Esophagus muscularis mucosa (tissue), 4 donors: Measurements from ENCODE around the gene WDR64. TPM values are rescaled to one million over a fixed set of nuclear protein-coding genes. Genes with fewer than 3 reads are reported as not detected.

Experiments
- DNase-seq: peaks from one replicate; pipeline ENCODE4 v3.0.0-alpha.2; 2017; ENCODE audit errors: extremely low spot score
- H3K27ac ChIP-seq, 4 donors: fragments of 200-600 bp; sonication (generic); replicated peaks in 1 of 4; 1 replicate in 3 of 4; 2 replicates in 1 of 4; pipeline ENCODE4 v1.5.1; 2016 to 2019; ENCODE audit warnings: mild to moderate bottlenecking in 1 of 4
- H3K27me3 ChIP-seq, 4 donors: fragments of 200-600 bp; sonication (generic); one replicate each; pipeline versions ENCODE4 v1.5.1 to v1.6.0; 2016 to 2019
- H3K36me3 ChIP-seq, 4 donors: fragments of 200-600 bp; sonication (generic); one replicate each; pipeline ENCODE4 v1.5.1; 2016 to 2019
- H3K4me1 ChIP-seq, 4 donors: fragments of 200-600 bp; sonication (generic); one replicate each; pipeline ENCODE4 v1.5.1; 2016 to 2019
- H3K4me3 ChIP-seq, 4 donors: fragments of 200-600 bp; sonication (generic); 1 replicate in 2 of 4; 2 replicates in 2 of 4; pipeline ENCODE4 v1.5.1; 2016 to 2019; ENCODE audit warnings: mild to moderate bottlenecking in 4 of 4, moderate library complexity in 1 of 4
- H3K9me3 ChIP-seq, 4 donors: fragments of 200-600 bp; sonication (generic); 1 replicate in 3 of 4; 2 replicates in 1 of 4; pipeline ENCODE4 v1.5.1; 2016 to 2019
- EP300 ChIP-seq: sonication (generic); formaldehyde crosslinking; IDR thresholded peaks from one replicate; pipeline ENCODE4 v1.6.1; 2017; ENCODE audit warnings: antibody characterized with exemption
- POLR2A ChIP-seq: fragments of 450-650 bp; IDR thresholded peaks from one replicate; pipeline ENCODE4 v1.6.1; 2017; ENCODE audit warnings: antibody characterized with exemption, moderate library complexity, mild to moderate bottlenecking, low read depth
- POLR2AphosphoS5 ChIP-seq, 2 donors: sonication (generic); formaldehyde crosslinking; IDR thresholded peaks; one replicate each; pipeline ENCODE4 v1.6.1; 2017; ENCODE audit warnings: antibody characterized with exemption in 2 of 2
- WGBS: methylation state at CpG from one replicate; pipeline ENCODE4 v1.1.5; 2018; 5-methylcytosine and 5-hydroxymethylcytosine counted together
- intact Hi-C: fragments of 100-400 bp; cut with DNase I; formaldehyde crosslinking; loops from one replicate; pipeline ENCODE4 v1.15.1; 2023
- total RNA-seq, 4 donors: library from RNA; depleted of rRNA; stranded (reverse); fragments of >200 nt; gene quantifications; one replicate each; pipeline versions ENCODE4 v1.1.0 to v1.2.1, GENCODE V29; 2016
- TF ChIP-seq, protein P1 (sequence below), 3 experiments: fragments of 200-600 bp in 2 of 3; fragments of 450-650 bp in 1 of 3; sonication (generic) in 2 of 3; IDR thresholded peaks; one replicate each; pipeline ENCODE4 v1.5.1; 2017 to 2019; ENCODE audit warnings: antibody characterized with exemption in 3 of 3, mild to moderate bottlenecking in 2 of 3, moderate library complexity in 1 of 3

Gene WDR64
- total RNA-seq, 4 donors from 2014 or later: not detected

DNA sequence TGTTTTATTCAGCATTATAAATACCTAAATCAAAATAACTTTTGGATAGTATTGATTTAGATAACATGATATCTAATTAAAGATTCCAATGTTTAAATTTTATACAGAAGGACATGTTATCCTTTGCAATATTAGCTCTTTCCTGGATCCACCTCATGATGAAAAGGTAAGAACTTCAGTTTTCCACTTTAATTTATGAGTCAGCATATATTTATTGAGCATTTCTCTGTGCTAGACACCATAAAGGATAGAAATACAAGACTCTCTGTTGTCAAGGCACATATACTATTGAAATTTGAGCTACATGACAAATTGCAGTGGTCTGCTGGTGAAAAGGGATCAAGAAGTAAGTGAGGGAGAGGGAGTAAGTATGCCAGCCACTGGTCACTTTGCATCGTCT is 127.8 kb downstream of the WDR64 start:
- intact Hi-C loops: no loop called here
- Histone ChIP-seq H3K4me3 (no peak overlapping the region), H3K4me1 (no peaks in the 10 kb centered on the region), H3K27ac (no peak overlapping the region), H3K36me3 (no peaks in the 10 kb centered on the region), H3K9me3 (no peaks in the 10 kb centered on the region), H3K27me3 (no peaks in the 10 kb centered on the region)
- WGBS: 83% methylated on average over 1 of the region's 1 CpG
- TF ChIP-seq POLR2A (no peak), POLR2AphosphoS5 (IDR thresholded peaks at IDR 0.05) (no peak), EP300 (no peak)
- TF ChIP-seq, protein P1, sequence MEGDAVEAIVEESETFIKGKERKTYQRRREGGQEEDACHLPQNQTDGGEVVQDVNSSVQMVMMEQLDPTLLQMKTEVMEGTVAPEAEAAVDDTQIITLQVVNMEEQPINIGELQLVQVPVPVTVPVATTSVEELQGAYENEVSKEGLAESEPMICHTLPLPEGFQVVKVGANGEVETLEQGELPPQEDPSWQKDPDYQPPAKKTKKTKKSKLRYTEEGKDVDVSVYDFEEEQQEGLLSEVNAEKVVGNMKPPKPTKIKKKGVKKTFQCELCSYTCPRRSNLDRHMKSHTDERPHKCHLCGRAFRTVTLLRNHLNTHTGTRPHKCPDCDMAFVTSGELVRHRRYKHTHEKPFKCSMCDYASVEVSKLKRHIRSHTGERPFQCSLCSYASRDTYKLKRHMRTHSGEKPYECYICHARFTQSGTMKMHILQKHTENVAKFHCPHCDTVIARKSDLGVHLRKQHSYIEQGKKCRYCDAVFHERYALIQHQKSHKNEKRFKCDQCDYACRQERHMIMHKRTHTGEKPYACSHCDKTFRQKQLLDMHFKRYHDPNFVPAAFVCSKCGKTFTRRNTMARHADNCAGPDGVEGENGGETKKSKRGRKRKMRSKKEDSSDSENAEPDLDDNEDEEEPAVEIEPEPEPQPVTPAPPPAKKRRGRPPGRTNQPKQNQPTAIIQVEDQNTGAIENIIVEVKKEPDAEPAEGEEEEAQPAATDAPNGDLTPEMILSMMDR (IDR thresholded peaks at IDR 0.05): no peak
- DNase-seq: no peak

DNA sequence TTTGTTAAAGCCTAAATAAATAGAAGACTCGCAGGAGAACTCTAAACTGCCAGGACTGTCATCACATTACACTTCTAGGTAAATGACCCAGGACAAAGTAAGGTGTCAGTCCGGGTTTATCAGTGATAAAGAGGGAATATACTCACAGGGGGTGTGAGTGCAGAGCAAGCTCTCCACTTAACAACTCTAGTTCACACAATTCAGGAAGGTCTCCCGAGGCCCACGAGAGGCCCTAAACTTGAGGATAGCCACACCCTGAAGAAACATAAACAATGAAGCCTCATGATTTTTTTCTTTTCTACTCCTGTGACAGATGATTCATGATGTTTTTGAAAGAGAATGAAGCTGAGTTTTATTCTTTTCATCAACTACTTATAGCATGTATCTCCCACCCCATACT is 130.3 kb downstream of the WDR64 start:
- intact Hi-C loops: no loop called here
- TF ChIP-seq, protein P1 (IDR thresholded peaks at IDR 0.05): no peak
- TF ChIP-seq EP300 (no peak), POLR2A (no peak), POLR2AphosphoS5 (IDR thresholded peaks at IDR 0.05) (no peak)
- Histone ChIP-seq H3K36me3 (no peaks in the 10 kb centered on the region), H3K27ac (no peak overlapping the region), H3K4me1 (no peaks in the 10 kb centered on the region), H3K4me3 (no peak overlapping the region), H3K27me3 (no peaks in the 10 kb centered on the region), H3K9me3 (no peaks in the 10 kb centered on the region)
- 45% methylated on average over 4 of the region's 4 CpGs for WGBS
- no peak for DNase-seq

DNA sequence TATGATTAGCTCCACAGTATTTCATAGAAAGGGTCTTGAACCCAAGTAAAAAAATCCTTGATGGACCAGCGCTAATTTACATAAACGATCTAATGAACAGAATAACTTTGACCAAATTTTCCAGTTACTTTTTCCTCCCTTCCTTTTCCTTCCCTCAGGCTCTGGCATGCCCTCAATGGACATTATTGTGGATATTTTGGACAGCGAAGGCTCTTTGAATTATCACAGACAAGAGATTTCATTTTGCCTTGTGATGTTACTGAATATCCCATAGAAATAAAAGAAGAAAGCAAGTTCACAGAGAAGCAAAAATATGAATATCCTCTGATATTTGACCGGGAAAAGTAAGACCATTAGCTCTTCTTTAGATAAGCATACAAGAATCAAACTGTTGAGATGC is 135.6 kb downstream of the WDR64 start:
- no peaks in the 10 kb centered on the region for H3K4me1 ChIP-seq
- intact Hi-C loops: no loop called here
- no peak for DNase-seq
- no peaks in the 10 kb centered on the region for H3K36me3 ChIP-seq
- no peak overlapping the region for H3K4me3 ChIP-seq
- 92% methylated on average over 4 of the region's 4 CpGs for WGBS
- no peaks in the 10 kb centered on the region for H3K9me3 ChIP-seq
- TF ChIP-seq, protein P1 (IDR thresholded peaks at IDR 0.05): no peak
- TF ChIP-seq POLR2A (no peak), EP300 (no peak), POLR2AphosphoS5 (IDR thresholded peaks at IDR 0.05) (no peak)
- H3K27me3 ChIP-seq: no peaks in the 10 kb centered on the region
- no peak overlapping the region for H3K27ac ChIP-seq

DNA sequence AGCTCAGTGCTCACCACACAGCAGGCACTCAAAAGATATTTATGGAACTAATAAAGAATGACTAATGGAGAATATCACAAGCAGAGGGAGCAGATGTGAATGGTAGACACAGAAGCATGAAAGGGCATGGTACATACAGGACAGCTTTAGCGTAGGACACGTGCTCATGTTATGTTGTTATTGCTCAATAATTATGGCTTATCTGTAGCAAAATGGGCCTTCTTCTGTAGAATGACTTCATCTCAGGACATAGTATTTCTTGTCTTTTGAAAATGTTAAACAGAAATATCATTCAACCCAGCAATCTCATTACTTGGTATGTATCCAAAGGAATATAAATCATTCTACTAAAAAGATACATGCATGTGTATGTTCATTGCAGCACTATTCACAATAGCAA is 137.0 kb downstream of the WDR64 start:
- H3K27me3 ChIP-seq: no peaks in the 10 kb centered on the region
- no peaks in the 10 kb centered on the region for H3K9me3 ChIP-seq
- intact Hi-C loops: no loop called here
- 93% methylated on average over 2 of the region's 2 CpGs for WGBS
- no peak for TF ChIP-seq POLR2AphosphoS5 (IDR thresholded peaks at IDR 0.05)
- TF ChIP-seq, protein P1 (IDR thresholded peaks at IDR 0.05): no peak
- TF ChIP-seq EP300: no peak
- TF ChIP-seq POLR2A: no peak
- H3K36me3 ChIP-seq: no peaks in the 10 kb centered on the region
- no peak overlapping the region for H3K4me3 ChIP-seq
- H3K4me1 ChIP-seq: no peaks in the 10 kb centered on the region
- H3K27ac ChIP-seq: no peak overlapping the region
- no peak for DNase-seq

DNA sequence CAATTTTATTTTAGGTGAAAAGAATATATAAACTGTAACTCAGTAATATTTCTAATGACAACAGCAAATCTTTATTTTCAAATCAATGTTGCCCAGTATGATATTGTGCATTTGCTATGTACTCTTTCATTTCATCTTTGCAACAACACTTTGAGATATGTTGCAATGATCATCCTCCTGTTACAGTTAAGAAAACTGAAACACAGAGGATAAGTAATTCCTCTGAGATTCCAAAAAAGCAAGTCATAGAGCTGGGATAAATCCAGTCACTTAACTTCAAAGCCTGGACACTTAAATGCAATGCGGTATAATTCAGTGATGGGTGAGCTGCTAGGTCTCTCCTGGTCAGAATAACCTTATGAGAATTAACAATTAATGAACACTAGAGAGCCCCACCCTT is 147.3 kb downstream of the WDR64 start:
- Histone ChIP-seq H3K36me3 (no peaks in the 10 kb centered on the region), H3K27ac (no peak overlapping the region), H3K4me3 (no peak overlapping the region), H3K4me1 (no peaks in the 10 kb centered on the region), H3K27me3 (no peaks in the 10 kb centered on the region), H3K9me3 (no peaks in the 10 kb centered on the region)
- TF ChIP-seq, protein P1 (IDR thresholded peaks at IDR 0.05): no peak
- TF ChIP-seq EP300 (no peak), POLR2AphosphoS5 (IDR thresholded peaks at IDR 0.05) (no peak), POLR2A (no peak)
- intact Hi-C loops: no loop called here
- WGBS: 100% methylated on average over 1 of the region's 1 CpG
- DNase-seq: no peak
